CD4-positive, alpha-beta T cell treated with Interleukin-1 beta for 1 hour (primary cell): ENCODE data around the gene PSAPL1.

Experiments
- DNase-seq, 2 donors: peaks; one replicate each; pipeline ENCODE4 v3.0.0-alpha.2; 2020 to 2022

Gene PSAPL1, protein sequence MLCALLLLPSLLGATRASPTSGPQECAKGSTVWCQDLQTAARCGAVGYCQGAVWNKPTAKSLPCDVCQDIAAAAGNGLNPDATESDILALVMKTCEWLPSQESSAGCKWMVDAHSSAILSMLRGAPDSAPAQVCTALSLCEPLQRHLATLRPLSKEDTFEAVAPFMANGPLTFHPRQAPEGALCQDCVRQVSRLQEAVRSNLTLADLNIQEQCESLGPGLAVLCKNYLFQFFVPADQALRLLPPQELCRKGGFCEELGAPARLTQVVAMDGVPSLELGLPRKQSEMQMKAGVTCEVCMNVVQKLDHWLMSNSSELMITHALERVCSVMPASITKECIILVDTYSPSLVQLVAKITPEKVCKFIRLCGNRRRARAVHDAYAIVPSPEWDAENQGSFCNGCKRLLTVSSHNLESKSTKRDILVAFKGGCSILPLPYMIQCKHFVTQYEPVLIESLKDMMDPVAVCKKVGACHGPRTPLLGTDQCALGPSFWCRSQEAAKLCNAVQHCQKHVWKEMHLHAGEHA

GRCh38 chr4:7434766-7435150, at the start of gene PSAPL1:
Gene PSAPL1, minus strand, starts transcription at chr4:7434930. Its CDS starts 51 bp downstream, at chr4:7434879.
- DNase-seq, result no peak

GRCh38 chr4:7481227-7481626, 46.5 kb upstream of the PSAPL1 start:
- DNase-seq, result no peak

GRCh38 chr4:7480423-7480822, 45.7 kb upstream of the PSAPL1 start:
- no peak for DNase-seq

- DNase-seq, result no peak
Measured at GRCh38 chr4:7478665-7479064, 43.9 kb upstream of the PSAPL1 start.

- DNase-seq, result no peak
Measured at GRCh38 chr4:7477695-7478094, 43.0 kb upstream of the PSAPL1 start.

- DNase-seq, result no peak
Measured at GRCh38 chr4:7476820-7477219, 42.1 kb upstream of the PSAPL1 start.

- no peak for DNase-seq
Measured at GRCh38 chr4:7475207-7475606, 40.5 kb upstream of the PSAPL1 start.

GRCh38 chr4:7474320-7474719, 39.6 kb upstream of the PSAPL1 start:
- no peak for DNase-seq

DNA sequence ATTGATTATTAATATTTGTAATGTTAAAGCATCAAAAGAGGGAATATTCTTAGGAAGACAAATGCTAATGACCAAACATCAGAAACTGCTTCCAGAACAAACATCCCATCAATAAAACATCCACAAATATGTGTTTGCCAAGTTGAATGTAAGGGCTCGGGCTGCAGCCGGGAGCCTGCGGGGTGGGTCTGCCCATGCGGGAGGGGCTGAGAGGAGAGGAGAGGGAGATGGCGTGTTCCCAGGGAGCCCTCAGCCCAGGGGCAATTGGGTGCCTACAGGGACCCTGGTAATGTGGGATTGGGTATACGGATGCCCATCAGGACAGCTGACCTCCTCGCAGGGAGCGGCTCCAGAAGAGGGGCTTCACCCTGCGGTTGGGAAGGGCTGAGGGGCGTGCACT, 38.4 kb upstream of the PSAPL1 start:
- no peak for DNase-seq

GRCh38 chr4:7472442-7473013, 37.8 kb upstream of the PSAPL1 start:
- no peak for DNase-seq

- DNase-seq, result no peak
Measured at GRCh38 chr4:7470522-7471128, 35.9 kb upstream of the PSAPL1 start.

DNA sequence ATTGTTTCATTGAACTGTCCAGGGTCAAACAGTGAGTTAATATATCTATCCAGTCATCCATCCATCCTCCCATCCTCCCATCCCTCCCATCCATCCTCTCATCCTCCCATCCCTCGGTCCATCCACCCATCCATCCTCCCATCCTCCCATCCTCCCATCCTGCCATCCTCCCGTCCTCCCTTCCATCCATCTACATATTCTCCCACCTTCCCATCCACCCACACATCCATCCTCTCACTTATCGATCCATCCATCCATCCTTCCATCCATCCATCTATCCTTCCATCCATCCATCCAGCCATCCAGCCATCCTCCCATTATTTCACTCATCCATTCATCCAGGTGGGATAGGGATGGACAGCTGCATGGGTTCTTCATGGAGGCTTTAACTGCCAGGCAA, 35.4 kb upstream of the PSAPL1 start:
- no peak for DNase-seq

- DNase-seq, result no peak
Measured at GRCh38 chr4:7469023-7469422, 34.3 kb upstream of the PSAPL1 start.

DNA sequence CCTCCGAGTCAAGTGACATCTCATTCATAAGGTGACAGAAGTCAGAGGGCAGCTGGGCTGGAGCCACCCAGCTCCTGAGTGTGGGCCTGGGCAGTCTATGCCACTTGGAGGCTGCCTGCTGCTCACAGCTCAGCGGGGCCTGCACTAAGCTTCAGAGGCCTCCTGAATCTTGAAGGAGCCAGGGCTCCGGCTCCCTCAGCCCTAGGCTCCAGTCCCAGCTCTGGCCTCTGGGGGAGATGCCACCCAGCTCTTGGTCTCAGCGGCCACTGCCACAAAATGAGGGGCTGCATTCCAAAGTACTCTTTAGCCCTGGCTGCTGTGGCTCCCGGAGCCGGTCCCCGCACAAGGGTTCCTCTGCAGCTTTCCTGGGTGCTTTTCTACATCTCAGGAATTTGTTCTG, 32.7 kb upstream of the PSAPL1 start:
- DNase-seq, result no peak

DNA sequence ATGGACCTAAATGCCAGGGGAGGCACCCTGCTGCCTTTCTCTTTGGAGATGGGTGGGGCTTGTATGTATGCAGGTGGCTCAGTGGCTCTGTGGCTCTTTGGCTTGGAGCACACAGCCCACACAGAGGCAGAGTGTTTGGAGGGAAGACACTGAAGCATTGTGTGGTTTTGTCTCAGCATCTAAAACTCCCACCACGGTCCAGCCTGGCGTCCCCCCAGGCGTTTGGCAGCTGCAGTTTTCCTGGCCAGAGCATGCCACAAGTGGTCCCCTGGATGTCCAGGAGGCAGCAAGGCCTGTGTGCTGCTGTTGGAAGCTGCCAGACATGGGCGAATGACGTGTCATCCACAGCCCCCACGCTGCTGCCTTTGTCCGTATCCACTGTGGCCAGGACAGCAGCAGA, 32.2 kb upstream of the PSAPL1 start:
- DNase-seq, result no peak

- DNase-seq, result no peak
Measured at GRCh38 chr4:7466215-7466614, 31.5 kb upstream of the PSAPL1 start.

DNA sequence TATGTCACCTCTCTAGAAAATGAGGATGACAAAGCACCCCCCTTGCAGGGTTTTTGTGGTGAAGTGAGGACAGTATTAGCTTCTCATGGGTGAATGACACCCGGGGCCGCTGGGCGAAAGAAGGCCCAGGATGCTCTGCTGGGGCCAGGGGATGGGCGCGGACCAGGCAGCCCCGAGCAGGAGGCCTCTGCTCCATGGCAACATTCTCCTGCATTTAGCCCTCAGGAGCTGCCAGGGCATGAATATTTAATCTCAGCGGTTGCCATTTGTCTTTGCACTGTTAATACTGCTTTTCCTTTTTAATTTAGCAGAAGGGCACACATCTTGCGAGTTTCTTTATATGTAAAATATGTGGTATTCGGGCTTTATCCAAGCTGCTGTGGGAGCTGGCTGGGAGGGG, 30.3 kb upstream of the PSAPL1 start:
- DNase-seq, result no peak

- no peak for DNase-seq
Measured at GRCh38 chr4:7464259-7464655, 29.5 kb upstream of the PSAPL1 start.

DNA sequence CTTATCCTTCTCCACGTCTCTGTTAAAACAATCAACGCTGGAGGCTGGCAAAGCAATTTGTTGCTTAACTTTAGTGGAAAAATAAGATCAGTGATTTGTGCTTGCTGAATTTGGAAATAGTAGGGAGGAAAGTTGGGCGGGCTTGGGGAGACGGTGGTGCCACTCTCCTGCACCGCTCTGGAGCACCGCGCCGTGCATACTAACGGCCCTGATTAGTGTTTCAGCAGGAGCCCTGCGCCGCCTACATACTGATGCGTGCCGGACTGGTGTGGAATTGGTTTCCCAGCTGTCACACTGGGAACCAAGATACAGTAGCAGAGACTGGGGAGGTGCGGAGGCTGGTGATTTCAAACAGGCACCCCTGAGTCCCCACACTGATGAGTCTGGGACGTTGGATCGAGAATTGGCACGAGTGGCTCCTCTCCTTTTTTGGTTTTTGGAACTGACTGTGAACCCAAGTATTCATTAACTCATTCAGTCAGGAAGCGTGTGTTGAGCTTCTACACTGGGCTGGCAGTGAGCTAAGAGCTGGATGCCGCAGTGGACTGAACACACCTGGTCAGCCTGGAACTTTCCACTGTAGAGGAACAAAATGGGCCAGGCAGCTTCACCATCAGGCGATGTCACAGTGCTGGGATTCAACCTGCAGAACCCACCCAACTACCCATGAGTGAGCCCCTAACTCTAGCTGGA, 29.0 kb upstream of the PSAPL1 start:
- no peak for DNase-seq

DNA sequence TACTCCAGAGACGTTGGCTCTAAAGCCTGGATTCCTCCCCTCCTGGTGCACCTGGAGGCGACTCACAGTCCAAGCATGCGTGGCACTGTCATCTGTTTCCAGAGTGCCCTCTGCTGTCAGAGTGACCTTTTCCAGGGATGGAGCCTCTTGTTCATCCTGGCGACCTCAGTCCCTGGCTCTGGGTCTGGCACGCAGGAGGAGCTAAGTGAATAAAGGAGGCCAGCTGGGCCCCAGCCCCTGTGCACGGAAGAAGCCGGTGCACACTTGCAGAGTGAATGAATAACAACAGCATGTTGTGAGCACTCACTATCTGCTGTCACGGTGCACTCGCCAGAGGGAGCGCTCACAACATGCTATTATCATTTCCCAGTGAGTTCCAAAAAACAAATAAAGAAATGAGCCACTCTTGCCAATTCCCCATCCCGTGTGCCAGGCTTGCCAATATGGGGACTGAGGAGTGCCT, 27.8 kb upstream of the PSAPL1 start:
- no peak for DNase-seq

GRCh38 chr4:7461230-7461629, 26.5 kb upstream of the PSAPL1 start:
- no peak for DNase-seq

DNA sequence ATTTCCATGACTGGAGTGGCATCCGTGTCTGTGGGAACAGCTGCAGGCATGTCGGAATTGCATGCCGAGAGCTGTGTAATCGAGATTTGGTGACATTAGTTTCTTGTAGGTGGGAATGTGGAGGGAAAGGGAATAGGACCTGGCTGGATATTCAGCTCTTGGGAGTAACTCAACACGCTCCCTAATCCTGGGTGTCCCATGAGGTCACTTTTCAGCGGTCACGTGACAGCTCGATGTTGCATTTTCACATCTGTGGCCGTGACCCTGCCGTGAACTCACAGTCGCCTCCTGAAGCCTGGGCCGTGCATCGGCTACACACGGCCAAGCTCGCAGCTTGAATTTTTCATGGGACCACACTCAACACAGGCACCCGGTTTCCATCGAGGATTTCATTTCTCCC, 25.8 kb upstream of the PSAPL1 start:
- DNase-seq, result no peak

- no peak for DNase-seq
Measured at GRCh38 chr4:7459471-7459870, 24.7 kb upstream of the PSAPL1 start.
